ENCODE data around the gene SYCE3.
A peak's percentile ranks its signal among the peaks of the same experiment; 100 is the strongest.
"Not testable (repeated sequence)": the region's sequence is repeated elsewhere in the genome, so short reads cannot be mapped to it uniquely, and the experiment has no call there.

SYCE3 gene, protein sequence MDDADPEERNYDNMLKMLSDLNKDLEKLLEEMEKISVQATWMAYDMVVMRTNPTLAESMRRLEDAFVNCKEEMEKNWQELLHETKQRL

GRCh38 chr22:50562523-50563412, at the start of gene SYCE3:
Gene SYCE3, minus strand, starts transcription at chr22:50562919. Its CDS starts 6,514 bp downstream, at chr22:50556405.
- peak; percentile 14 to 98 (median 90) for DNase-seq

DNA sequence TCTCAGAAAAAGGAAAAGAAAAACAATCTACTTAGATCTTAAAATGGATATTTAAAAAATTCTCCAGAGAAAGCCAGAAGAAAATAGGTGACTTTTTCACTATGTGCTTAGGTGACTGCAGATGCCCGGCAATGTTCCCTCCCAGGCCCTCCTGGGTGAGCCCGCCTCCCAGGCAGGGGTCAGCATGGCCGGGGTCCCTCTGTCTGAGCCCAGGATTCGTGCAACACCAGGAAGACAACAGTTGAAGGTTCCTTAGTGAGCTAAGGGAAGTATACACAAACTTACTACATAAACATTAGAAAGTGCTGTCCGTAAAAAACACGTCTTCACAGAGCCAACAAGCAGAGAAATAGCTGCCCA, 49.4 kb upstream of the SYCE3 start:
- no peak for DNase-seq

GRCh38 chr22:50611341-50612060, 48.8 kb upstream of the SYCE3 start:
- DNase-seq: no peak

GRCh38 chr22:50610581-50610980, 47.9 kb upstream of the SYCE3 start:
- no peak for DNase-seq

- no peak for DNase-seq
Measured at GRCh38 chr22:50610041-50610451, 47.3 kb upstream of the SYCE3 start.

GRCh38 chr22:50609599-50609998, 46.9 kb upstream of the SYCE3 start:
- no peak for DNase-seq

DNA sequence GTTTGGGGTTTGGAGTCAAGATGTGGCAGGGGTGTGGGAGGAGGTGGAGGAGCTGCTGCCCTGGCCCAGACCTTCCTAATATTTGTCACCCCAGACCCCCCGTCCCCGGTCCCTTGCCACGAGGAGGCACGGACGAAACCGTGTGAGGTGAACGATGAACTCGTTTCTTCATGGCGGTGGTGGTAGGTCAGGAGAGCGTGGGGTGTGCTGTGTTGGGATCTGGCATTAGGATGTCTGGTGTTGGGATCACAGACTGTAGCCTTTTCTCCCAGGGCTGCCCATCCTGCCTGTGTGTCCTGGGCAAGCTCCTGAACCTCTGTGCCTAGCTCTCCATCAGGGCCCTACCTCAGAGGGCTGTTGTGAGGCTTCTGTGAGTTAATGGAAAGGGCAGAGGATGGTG, 46.3 kb upstream of the SYCE3 start:
- no peak for DNase-seq

DNA sequence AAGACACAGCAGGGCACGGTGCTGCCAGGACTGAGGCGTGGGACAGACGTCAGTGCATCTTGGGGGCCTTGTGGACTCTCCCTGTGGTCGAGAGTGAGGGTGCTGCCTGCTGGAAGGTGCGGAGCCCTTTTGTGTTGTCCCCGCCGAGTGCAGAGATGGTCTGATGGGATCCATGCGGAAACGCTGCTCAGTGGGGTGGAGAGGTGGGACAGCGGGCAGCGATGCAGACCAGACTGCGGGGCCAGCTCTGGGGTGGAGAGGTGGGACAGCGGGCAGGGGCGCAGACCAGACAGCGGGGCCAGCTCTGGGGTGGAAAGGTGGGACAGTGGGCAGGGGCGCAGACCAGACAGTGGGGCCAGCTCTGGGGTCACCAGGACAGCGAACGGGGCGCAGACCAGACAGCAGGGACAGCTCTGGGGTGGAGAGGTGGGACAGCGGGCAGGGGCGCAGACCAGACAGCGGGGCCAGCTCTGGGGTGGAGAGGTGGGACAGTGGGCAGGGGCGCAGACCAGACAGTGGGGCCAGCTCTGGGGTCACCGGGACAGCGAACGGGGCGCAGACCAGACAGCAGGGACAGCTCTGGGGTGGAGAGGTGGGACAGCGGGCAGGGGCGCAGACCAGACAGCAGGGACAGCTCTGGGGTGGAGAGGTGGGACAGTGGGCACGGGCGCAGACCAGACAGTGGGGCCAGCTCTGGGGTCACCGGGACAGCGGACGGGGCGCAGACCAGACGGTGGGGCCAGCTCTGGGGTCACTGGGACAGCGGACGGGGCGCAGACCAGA, 45.5 kb upstream of the SYCE3 start:
- not testable (repeated sequence) for DNase-seq

DNA sequence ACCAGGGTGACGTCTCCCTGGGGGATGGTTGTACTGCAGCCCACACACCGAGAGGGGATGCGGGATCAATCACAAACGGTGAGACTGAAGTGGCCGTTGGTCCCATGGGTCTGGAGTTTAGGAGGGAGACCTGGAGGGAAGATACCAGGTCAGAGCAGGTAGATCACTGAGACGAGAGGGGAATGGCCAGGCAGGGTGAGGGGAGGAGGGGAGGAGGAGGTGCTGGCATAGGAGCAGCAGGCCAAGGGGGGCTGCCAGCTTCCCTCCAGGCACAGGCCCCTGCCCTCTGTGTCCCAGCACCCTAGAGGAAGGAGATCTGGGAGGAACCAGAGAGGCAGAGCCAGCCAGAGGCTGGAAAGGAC, 44.9 kb upstream of the SYCE3 start:
- no peak for DNase-seq

- no peak for DNase-seq
Measured at GRCh38 chr22:50606946-50607658, 44.4 kb upstream of the SYCE3 start.

GRCh38 chr22:50606165-50606945, 43.6 kb upstream of the SYCE3 start:
- DNase-seq: no peak

- no peak for DNase-seq
Measured at GRCh38 chr22:50605613-50606074, 42.9 kb upstream of the SYCE3 start.

GRCh38 chr22:50605002-50605612, 42.4 kb upstream of the SYCE3 start:
- DNase-seq: no peak

GRCh38 chr22:50604256-50605001, 41.7 kb upstream of the SYCE3 start:
- no peak for DNase-seq

GRCh38 chr22:50603511-50604255, 41.0 kb upstream of the SYCE3 start:
- DNase-seq: no peak

- no peak for DNase-seq
Measured at GRCh38 chr22:50602338-50602700, 39.6 kb upstream of the SYCE3 start.

DNA sequence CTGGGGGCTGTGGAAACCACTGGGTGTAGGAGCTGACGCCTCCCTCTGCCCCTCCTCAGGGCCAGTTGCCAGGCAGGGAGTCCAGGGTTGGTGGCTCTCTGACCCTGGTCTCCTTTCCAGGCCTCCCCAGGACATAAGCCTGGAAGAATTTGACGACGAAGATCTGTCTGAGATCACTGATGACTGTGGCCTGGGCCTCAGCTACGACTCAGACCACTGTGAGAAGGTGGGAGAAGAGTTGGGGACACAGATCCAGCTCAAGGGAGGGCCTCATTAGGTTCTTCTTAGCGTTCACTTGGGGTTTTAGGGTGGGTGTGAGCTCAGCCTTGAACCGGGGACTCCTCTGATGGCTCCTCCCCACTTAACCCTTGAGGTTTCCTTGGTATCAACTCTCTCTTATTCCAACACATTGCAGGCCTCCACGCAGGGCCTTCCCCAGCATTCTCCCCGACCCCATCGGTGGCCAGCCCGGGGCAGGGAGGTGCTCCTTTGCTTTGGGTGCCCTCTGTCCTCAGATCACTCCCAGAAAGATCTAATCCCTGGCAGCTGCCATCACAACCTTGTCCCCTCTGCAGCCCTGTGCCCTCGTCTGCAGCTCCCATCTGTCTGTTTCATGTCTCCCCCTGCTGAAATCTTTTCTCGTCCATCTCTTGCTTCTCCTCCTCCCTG, 39.1 kb upstream of the SYCE3 start:
- DNase-seq: no peak

Data from hypothalamus (tissue), 51 donors.